Left colon (tissue), 2 donors: ENCODE data around the gene IFT43. TPM values are rescaled to one million over a fixed set of nuclear protein-coding genes. Genes with fewer than 3 reads are reported as not detected.

Source experiments
- ATAC-seq: fragments of 200-7000 bp; cut with Tn5 transposase; one replicate; pipeline ENCODE4 v1.9.1; 2020; ENCODE audit warnings: mild to moderate bottlenecking, moderate library complexity
- DNase-seq, 2 donors: peaks; one replicate each; pipeline ENCODE4 v3.0.0-alpha.2; 2020
- intact Hi-C, 2 donors: fragments of 100-400 bp; cut with DNase I in 1 of 2; cut with micrococcal nuclease in 1 of 2; formaldehyde crosslinking; loops; one replicate each; pipeline versions ENCODE4 v1.11.2 to v1.14.0; 2022; cut with DNase I, micrococcal nuclease
- total RNA-seq, 2 donors: library from RNA; stranded (reverse); fragmentation: NEBNext Ultra II Directional; extraction: Animal tissue kit (Norgen Biotek cat#: 25700); gene quantifications; one replicate each; pipeline ENCODE4 v1.2.1, GENCODE V29; 2021
- donor health status: DM: no; HTN: no; CAD: no.
- donor health status: DM: yes; HTN: yes; CAD: no.

The IFT43 gene
- total RNA-seq, 2 donors from 2014 or later = 25.9 to 27.3 TPM

DNA sequence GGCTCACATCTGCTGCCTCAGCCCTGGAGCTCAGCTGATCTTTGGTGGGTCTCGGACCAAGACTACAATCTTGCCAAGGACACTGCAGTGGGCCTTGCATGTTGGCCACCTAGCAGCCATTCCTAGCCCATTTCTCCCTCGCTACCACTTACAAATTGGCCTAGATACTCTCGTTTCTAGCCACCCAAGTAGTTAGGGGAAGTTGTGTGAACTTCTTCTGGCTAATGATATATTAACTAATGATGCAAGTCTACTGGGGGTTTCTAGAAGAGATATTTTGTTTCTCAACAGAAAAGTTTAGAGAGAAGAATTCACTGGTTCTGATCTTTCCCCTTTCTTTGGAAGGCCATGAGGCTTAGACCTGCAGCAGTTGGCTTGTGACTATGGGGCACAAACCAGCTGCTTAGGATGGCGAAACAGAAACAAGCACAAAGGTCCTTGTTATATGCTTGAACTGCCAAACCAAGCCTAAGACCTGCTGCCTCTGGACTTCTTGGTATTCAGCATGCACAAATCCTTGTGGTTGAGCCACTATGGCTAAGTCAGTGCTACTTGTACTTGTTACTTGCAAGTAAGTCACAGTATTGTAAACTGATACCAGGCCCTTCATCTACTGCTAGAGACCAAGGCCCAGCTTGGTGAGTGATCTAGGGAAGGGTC, 135.7 kb downstream of the IFT43 start:
- DNase-seq (no peak), ATAC-seq (no peak)
- intact Hi-C loops = no loop called here

GRCh38 chr14:76123426-76124225, 138.1 kb downstream of the IFT43 start:
- ATAC-seq = no peak
- no peak for DNase-seq
- intact Hi-C loops = no loop called here

GRCh38 chr14:76125511-76125910, 139.9 kb downstream of the IFT43 start:
- intact Hi-C loops = no loop called here
- no peak for DNase-seq
- no peak for ATAC-seq

GRCh38 chr14:76126076-76126475, 140.5 kb downstream of the IFT43 start:
- DNase-seq = no peak
- intact Hi-C loops = no loop called here
- ATAC-seq = no peak

GRCh38 chr14:76129851-76130576, 144.5 kb downstream of the IFT43 start:
- intact Hi-C loops = no loop called here
- ATAC-seq = no peak
- no peak for DNase-seq

GRCh38 chr14:76131071-76131965, 145.8 kb downstream of the IFT43 start:
- no peak for ATAC-seq
- intact Hi-C loops = no loop called here
- no peak for DNase-seq

GRCh38 chr14:76133103-76133502, 147.5 kb downstream of the IFT43 start:
- ATAC-seq (no peak), DNase-seq (no peak)
- intact Hi-C loops = no loop called here

Other genes with a start within 250 kb of the IFT43 start
- gene TGFB3, start 3.8 kb upstream of the IFT43 start, total RNA-seq = 1 to 10 TPM; 4.5 to 5.9 TPM
- 10 to 100 TPM; 32.1 to 37.6 TPM for gene GPATCH2L, start 166.2 kb downstream of the IFT43 start, total RNA-seq